ENCODE measurements around the gene ARL10. TPM values are rescaled to one million over a fixed set of nuclear protein-coding genes. Genes with fewer than 3 reads are reported as not detected.

Gene ARL10
- total and polyA plus RNA-seq, 4 donors, result 0.35 to 2.2 (median 1.5) TPM

DNA sequence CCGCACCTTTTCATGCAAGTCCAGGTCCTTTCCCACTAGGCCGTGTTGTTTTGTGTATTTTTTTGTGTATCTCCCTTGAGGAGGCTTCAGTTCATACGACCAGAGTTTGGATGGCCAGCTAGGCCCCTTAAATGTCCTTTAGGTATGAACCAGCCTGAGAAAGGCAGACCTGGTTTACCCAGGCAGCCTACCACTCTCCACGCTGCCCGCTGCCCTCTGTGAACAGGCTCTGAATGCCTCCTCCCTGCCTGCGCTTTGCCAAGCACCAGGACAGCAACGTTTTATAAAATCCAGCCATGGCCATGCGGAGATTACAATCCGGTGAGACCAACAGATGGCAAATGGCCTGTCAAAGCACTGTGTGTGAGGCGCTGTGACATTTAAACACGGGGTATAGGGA lies 51.7 kb downstream of the ARL10 start:
- WGBS, result 89% methylated on average over 11 of the region's 11 CpGs
- H3K4me1 ChIP-seq (ENCODE audit: control insufficient read depth in 4 of 4, insufficient read depth in 4 of 4, low read length in 3 of 4), result peaks cover 4 to 19% (median 11%) of the 10 kb centered on the region in 4 donors
- H3K9ac ChIP-seq (ENCODE audit: low read depth in 1 of 2, low read length in 2 of 2), result peak overlapping the region; percentile 27 to 58
- no peak for TF ChIP-seq JUND (IDR thresholded peaks at IDR 0.05)
- TF ChIP-seq NR2F2 (IDR thresholded peaks at IDR 0.05), result no peak
- no peak for TF ChIP-seq HNF4G (IDR thresholded peaks at IDR 0.05)
- TF ChIP-seq RXRA (IDR thresholded peaks at IDR 0.05), result no peak
- peaks cover 0 to 1% (median 0%) of the 10 kb centered on the region in 4 donors for H3K36me3 ChIP-seq (ENCODE audit: control insufficient read depth in 4 of 4, insufficient read depth in 3 of 4, low read depth in 1 of 4, low read length in 3 of 4)
- H3K27me3 ChIP-seq (ENCODE audit: control insufficient read depth in 4 of 4, insufficient read depth in 4 of 4, low read length in 3 of 4), result no peaks in the 10 kb centered on the region
- peak overlapping the region; percentile 42 to 84 for H3K27ac ChIP-seq (ENCODE audit: low read depth in 1 of 2, low read length in 2 of 2)
- no peak overlapping the region for H3K4me3 ChIP-seq (ENCODE audit: low read depth in 1 of 3, low read length in 3 of 3)
- no peak for DNase-seq (ENCODE audit: low spot score)
- no peaks in the 10 kb centered on the region for H3K9me3 ChIP-seq (ENCODE audit: control insufficient read depth in 4 of 4, low read length in 3 of 4)

DNA sequence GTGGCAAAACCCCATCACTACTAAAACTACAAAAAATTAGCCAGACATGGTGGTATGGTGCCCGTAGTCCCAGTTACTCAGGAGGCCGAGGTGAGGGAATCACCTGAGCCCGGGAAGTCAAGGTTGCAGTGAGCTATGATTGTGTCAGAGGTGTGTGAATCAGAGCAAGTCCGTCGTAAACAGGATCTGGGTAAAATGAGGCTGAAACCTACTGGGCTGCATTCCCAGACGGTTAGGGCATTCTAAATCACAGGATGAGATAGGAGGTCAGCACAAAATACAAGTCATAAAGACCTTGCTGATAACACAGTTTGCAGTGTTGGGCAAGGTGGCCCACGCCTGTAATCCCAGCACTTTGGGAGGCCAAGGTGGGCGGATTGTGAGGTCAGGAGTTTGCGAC lies 53.0 kb downstream of the ARL10 start:
- peaks cover 0 to 1% (median 0%) of the 10 kb centered on the region in 4 donors for H3K27me3 ChIP-seq (ENCODE audit: control insufficient read depth in 4 of 4, insufficient read depth in 4 of 4, low read length in 3 of 4)
- H3K4me1 ChIP-seq (ENCODE audit: control insufficient read depth in 4 of 4, insufficient read depth in 4 of 4, low read length in 3 of 4), result peaks cover 4 to 19% (median 11%) of the 10 kb centered on the region in 4 donors
- no peak for TF ChIP-seq HNF4G (IDR thresholded peaks at IDR 0.05)
- no peak for TF ChIP-seq GABPA (IDR thresholded peaks at IDR 0.05 in 1 of 2, conservative IDR thresholded peaks at IDR 0.05 in 1 of 2)
- no peak for TF ChIP-seq RAD21 (IDR thresholded peaks at IDR 0.05)
- TF ChIP-seq, protein P1, sequence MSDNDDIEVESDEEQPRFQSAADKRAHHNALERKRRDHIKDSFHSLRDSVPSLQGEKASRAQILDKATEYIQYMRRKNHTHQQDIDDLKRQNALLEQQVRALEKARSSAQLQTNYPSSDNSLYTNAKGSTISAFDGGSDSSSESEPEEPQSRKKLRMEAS (IDR thresholded peaks at IDR 0.05), result no peak
- TF ChIP-seq, protein P2, sequence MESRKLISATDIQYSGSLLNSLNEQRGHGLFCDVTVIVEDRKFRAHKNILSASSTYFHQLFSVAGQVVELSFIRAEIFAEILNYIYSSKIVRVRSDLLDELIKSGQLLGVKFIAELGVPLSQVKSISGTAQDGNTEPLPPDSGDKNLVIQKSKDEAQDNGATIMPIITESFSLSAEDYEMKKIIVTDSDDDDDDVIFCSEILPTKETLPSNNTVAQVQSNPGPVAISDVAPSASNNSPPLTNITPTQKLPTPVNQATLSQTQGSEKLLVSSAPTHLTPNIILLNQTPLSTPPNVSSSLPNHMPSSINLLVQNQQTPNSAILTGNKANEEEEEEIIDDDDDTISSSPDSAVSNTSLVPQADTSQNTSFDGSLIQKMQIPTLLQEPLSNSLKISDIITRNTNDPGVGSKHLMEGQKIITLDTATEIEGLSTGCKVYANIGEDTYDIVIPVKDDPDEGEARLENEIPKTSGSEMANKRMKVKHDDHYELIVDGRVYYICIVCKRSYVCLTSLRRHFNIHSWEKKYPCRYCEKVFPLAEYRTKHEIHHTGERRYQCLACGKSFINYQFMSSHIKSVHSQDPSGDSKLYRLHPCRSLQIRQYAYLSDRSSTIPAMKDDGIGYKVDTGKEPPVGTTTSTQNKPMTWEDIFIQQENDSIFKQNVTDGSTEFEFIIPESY (IDR thresholded peaks at IDR 0.05), result no peak
- no peak for TF ChIP-seq FOXA2 (IDR thresholded peaks at IDR 0.05)
- TF ChIP-seq, protein P3, sequence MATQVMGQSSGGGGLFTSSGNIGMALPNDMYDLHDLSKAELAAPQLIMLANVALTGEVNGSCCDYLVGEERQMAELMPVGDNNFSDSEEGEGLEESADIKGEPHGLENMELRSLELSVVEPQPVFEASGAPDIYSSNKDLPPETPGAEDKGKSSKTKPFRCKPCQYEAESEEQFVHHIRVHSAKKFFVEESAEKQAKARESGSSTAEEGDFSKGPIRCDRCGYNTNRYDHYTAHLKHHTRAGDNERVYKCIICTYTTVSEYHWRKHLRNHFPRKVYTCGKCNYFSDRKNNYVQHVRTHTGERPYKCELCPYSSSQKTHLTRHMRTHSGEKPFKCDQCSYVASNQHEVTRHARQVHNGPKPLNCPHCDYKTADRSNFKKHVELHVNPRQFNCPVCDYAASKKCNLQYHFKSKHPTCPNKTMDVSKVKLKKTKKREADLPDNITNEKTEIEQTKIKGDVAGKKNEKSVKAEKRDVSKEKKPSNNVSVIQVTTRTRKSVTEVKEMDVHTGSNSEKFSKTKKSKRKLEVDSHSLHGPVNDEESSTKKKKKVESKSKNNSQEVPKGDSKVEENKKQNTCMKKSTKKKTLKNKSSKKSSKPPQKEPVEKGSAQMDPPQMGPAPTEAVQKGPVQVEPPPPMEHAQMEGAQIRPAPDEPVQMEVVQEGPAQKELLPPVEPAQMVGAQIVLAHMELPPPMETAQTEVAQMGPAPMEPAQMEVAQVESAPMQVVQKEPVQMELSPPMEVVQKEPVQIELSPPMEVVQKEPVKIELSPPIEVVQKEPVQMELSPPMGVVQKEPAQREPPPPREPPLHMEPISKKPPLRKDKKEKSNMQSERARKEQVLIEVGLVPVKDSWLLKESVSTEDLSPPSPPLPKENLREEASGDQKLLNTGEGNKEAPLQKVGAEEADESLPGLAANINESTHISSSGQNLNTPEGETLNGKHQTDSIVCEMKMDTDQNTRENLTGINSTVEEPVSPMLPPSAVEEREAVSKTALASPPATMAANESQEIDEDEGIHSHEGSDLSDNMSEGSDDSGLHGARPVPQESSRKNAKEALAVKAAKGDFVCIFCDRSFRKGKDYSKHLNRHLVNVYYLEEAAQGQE (IDR thresholded peaks at IDR 0.05), result no peak
- TF ChIP-seq, protein P4, sequence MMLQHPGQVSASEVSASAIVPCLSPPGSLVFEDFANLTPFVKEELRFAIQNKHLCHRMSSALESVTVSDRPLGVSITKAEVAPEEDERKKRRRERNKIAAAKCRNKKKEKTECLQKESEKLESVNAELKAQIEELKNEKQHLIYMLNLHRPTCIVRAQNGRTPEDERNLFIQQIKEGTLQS (IDR thresholded peaks at IDR 0.05), result no peak
- no peak for TF ChIP-seq YY1 (IDR thresholded peaks at IDR 0.05)
- TF ChIP-seq TAF1 (conservative IDR thresholded peaks at IDR 0.05), result no peak
- H3K4me3 ChIP-seq (ENCODE audit: low read depth in 1 of 3, low read length in 3 of 3), result no peak overlapping the region
- no peak for DNase-seq (ENCODE audit: low spot score)
- H3K36me3 ChIP-seq (ENCODE audit: control insufficient read depth in 4 of 4, insufficient read depth in 3 of 4, low read depth in 1 of 4, low read length in 3 of 4), result no peaks in the 10 kb centered on the region
- WGBS, result 73% methylated on average over 9 of the region's 9 CpGs
- no peak overlapping the region for H3K27ac ChIP-seq (ENCODE audit: low read depth in 1 of 2, low read length in 2 of 2)
- H3K9me3 ChIP-seq (ENCODE audit: control insufficient read depth in 4 of 4, low read length in 3 of 4), result no peaks in the 10 kb centered on the region
- H3K9ac ChIP-seq (ENCODE audit: low read depth in 1 of 2, low read length in 2 of 2), result no peak overlapping the region

DNA sequence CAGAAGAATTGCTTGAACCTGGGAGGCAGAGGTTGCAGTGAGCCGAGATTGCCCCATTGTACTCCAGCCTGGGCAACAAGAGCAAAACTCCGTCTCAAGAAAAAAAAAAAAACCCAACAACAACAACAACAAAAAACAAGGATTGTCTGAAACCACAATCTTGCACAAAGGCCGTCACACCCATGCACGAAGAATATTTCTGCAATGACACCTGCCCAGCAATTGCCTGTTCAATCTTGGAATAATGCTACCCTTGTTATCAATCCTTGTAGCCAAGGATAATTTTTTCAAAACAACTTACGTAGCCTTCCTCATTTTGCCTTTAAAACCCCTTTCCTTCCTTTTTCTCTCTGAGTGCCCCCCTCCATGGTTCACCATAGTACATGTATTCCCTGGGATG lies 54.8 kb downstream of the ARL10 start:
- H3K27me3 ChIP-seq (ENCODE audit: control insufficient read depth in 4 of 4, insufficient read depth in 4 of 4, low read length in 3 of 4), result peaks cover 0 to 2% (median 0%) of the 10 kb centered on the region in 4 donors
- H3K4me1 ChIP-seq (ENCODE audit: control insufficient read depth in 4 of 4, insufficient read depth in 4 of 4, low read length in 3 of 4), result peaks cover 3 to 16% (median 9%) of the 10 kb centered on the region in 4 donors
- DNase-seq (ENCODE audit: low spot score), result no peak
- H3K9me3 ChIP-seq (ENCODE audit: control insufficient read depth in 4 of 4, low read length in 3 of 4), result no peaks in the 10 kb centered on the region
- no peaks in the 10 kb centered on the region for H3K36me3 ChIP-seq (ENCODE audit: control insufficient read depth in 4 of 4, insufficient read depth in 3 of 4, low read depth in 1 of 4, low read length in 3 of 4)
- no peak overlapping the region for H3K27ac ChIP-seq (ENCODE audit: low read depth in 1 of 2, low read length in 2 of 2)
- TF ChIP-seq, protein P5, sequence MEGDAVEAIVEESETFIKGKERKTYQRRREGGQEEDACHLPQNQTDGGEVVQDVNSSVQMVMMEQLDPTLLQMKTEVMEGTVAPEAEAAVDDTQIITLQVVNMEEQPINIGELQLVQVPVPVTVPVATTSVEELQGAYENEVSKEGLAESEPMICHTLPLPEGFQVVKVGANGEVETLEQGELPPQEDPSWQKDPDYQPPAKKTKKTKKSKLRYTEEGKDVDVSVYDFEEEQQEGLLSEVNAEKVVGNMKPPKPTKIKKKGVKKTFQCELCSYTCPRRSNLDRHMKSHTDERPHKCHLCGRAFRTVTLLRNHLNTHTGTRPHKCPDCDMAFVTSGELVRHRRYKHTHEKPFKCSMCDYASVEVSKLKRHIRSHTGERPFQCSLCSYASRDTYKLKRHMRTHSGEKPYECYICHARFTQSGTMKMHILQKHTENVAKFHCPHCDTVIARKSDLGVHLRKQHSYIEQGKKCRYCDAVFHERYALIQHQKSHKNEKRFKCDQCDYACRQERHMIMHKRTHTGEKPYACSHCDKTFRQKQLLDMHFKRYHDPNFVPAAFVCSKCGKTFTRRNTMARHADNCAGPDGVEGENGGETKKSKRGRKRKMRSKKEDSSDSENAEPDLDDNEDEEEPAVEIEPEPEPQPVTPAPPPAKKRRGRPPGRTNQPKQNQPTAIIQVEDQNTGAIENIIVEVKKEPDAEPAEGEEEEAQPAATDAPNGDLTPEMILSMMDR (IDR thresholded peaks at IDR 0.05; ENCODE audit: low read depth, low read length, missing input control), result no peak
- H3K9ac ChIP-seq (ENCODE audit: low read depth in 1 of 2, low read length in 2 of 2), result no peak overlapping the region
- H3K4me3 ChIP-seq (ENCODE audit: low read depth in 1 of 3, low read length in 3 of 3), result no peak overlapping the region
- 88% methylated on average over 5 of the region's 5 CpGs for WGBS
